K562 (cell line): ENCODE data around the gene MTERF4.

Source experiments
- KAT8 ChIP-seq: fragments of 450-650 bp; IDR thresholded peaks from 2 replicates; pipeline ENCODE4 v1.6.1; 2016; ENCODE audit warnings: low read depth, mild to moderate bottlenecking
- ZNF239 ChIP-seq: fragments of 250-450 bp; sonication (Bioruptor Pico); IDR thresholded peaks from 2 replicates; pipeline ENCODE4 v1.4.0; 2020; ENCODE audit warnings: mild to moderate bottlenecking

GRCh38 chr2:241072151-241072550 is 29.9 kb downstream of the MTERF4 start:
- TF ChIP-seq ZNF239 (no peak), KAT8 (no peak)
